Gastrocnemius medialis (tissue), 4 donors: ENCODE data around the gene FABP7. TPM values are rescaled to one million over a fixed set of nuclear protein-coding genes. Genes with fewer than 3 reads are reported as not detected.

Experiments used
- ATAC-seq, 2 donors: fragments of 150-250 bp; one replicate each; pipeline ENCODE4 v1.9.1; 2016
- DNase-seq, 2 donors: peaks; one replicate each; pipeline ENCODE4 v3.0.0-alpha.2; 2019
- H3K27ac ChIP-seq, 4 donors: fragments of 200-600 bp; sonication (generic); 1 replicate in 1 of 4; 2 replicates in 3 of 4; pipeline ENCODE4 v1.5.1; 2016 to 2018; ENCODE audit warnings: mild to moderate bottlenecking in 2 of 4, moderate library complexity in 1 of 4
- H3K27me3 ChIP-seq, 3 donors: fragments of 200-600 bp; sonication (generic) in 2 of 3; 1 replicate in 1 of 3; 2 replicates in 2 of 3; pipeline versions ENCODE4 v1.5.1 to v1.6.0; 2016 to 2019; ENCODE audit warnings: mild to moderate bottlenecking in 1 of 3, moderate library complexity in 1 of 3
- H3K36me3 ChIP-seq, 2 donors: fragments of 200-600 bp; sonication (generic) in 1 of 2; one replicate each; pipeline ENCODE4 v1.5.1; 2017 to 2018
- H3K4me1 ChIP-seq, 2 donors: fragments of 200-600 bp; sonication (generic) in 1 of 2; one replicate each; pipeline ENCODE4 v1.5.1; 2016 to 2017; ENCODE audit warnings: mild to moderate bottlenecking in 2 of 2
- H3K4me3 ChIP-seq, 4 donors: fragments of 200-600 bp; sonication (generic) in 3 of 4; 1 replicate in 1 of 4; 2 replicates in 3 of 4; pipeline ENCODE4 v1.5.1; 2016 to 2019; ENCODE audit warnings: mild to moderate bottlenecking in 2 of 4
- H3K9me3 ChIP-seq, 3 donors: fragments of 200-600 bp; sonication (generic) in 2 of 3; 1 replicate in 1 of 3; 2 replicates in 2 of 3; pipeline ENCODE4 v1.5.1; 2016 to 2019
- CTCF ChIP-seq, 5 experiments: fragments of 450-650 bp in 3 of 5; fragments of 200-600 bp in 2 of 5; sonication (generic) in 2 of 5; IDR thresholded peaks in 4 of 5; conservative IDR thresholded peaks in 1 of 5; 1 replicate in 4 of 5; 2 replicates in 1 of 5; pipeline ENCODE4 v1.5.1; 2016 to 2019; ENCODE audit warnings: antibody characterized with exemption in 5 of 5, mild to moderate bottlenecking in 3 of 5, moderate library complexity in 3 of 5
- POLR2A ChIP-seq, 2 donors: fragments of 450-650 bp; IDR thresholded peaks; one replicate each; pipeline ENCODE4 v1.6.1; 2017; ENCODE audit warnings: antibody characterized with exemption in 2 of 2, mild to moderate bottlenecking in 2 of 2, moderate library complexity in 2 of 2
- in situ Hi-C, 4 donors: fragments of 200-750 bp; cut with MboI; loops; one replicate each; pipeline versions ENCODE4 v1.15.0 to v1.8.0; 2017; ENCODE audit warnings: low sequenced_read_pairs in 4 of 4
- intact Hi-C: fragments of 100-400 bp; cut with DNase I; formaldehyde crosslinking; loops from one replicate; pipeline ENCODE4 v1.15.1; 2023; ENCODE audit warnings: low total_unique reads
- total RNA-seq, 4 donors: library from RNA; depleted of rRNA; stranded (reverse); fragments of >200 nt; gene quantifications; one replicate each; pipeline versions ENCODE4 v1.1.0 to v1.2.3, GENCODE V29; 2016

The FABP7 gene
- total RNA-seq, 4 donors from 2014 or later = 0.51 to 21.0 (median 5.9) TPM

- ATAC-seq = no peak
- TF ChIP-seq CTCF (IDR thresholded peaks at IDR 0.05 in 4 of 5, conservative IDR thresholded peaks at IDR 0.05 in 1 of 5) = no peak
- no peak for TF ChIP-seq POLR2A (IDR thresholded peaks at IDR 0.05)
- Histone ChIP-seq H3K27ac (no peak overlapping the region), H3K4me1 (peaks cover 8 to 23% of the 10 kb centered on the region in 2 donors), H3K9me3 (no peaks in the 10 kb centered on the region), H3K4me3 (no peak overlapping the region), H3K36me3 (no peaks in the 10 kb centered on the region), H3K27me3 (no peaks in the 10 kb centered on the region)
- in situ Hi-C loops = no loop called here
- intact Hi-C loops = no loop called here
- no peak for DNase-seq
Observed at GRCh38 chr6:122783401-122783800, 3.9 kb downstream of the FABP7 start.

- DNase-seq (no peak), ATAC-seq (no peak)
- intact Hi-C loops = loop anchor here (5.0 kb wide), 1 partner anchor 384 kb away; no protein-coding TSS in a partner anchor
- H3K4me3 ChIP-seq = no peak overlapping the region
- H3K27me3 ChIP-seq = no peaks in the 10 kb centered on the region
- in situ Hi-C loops = no loop called here
- no peak overlapping the region for H3K27ac ChIP-seq
- peaks cover 13 to 25% of the 10 kb centered on the region in 2 donors for H3K4me1 ChIP-seq
- no peaks in the 10 kb centered on the region for H3K36me3 ChIP-seq
- H3K9me3 ChIP-seq = no peaks in the 10 kb centered on the region
- TF ChIP-seq CTCF (IDR thresholded peaks at IDR 0.05 in 4 of 5, conservative IDR thresholded peaks at IDR 0.05 in 1 of 5) (no peak), POLR2A (IDR thresholded peaks at IDR 0.05) (no peak)
Observed at GRCh38 chr6:122785891-122786290, 6.4 kb downstream of the FABP7 start.

DNA sequence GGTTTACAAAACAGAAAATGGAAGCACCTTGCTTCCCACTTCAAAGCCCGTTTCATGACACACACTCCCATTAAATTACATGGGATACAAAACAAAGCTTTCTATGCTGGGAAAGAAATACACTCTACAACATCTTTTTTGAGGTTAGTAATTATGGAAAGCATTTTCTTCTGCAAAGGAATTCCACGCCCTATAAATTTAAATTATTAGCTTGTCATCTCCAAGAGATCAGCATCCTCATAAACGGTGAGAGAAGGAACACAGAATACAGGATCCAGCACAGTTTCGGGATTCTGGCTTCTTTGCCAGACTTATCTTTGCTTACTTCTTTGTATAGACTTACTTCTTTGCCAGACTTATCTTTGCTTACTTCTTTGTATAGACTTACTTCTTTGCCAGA, 8.2 kb downstream of the FABP7 start:
- H3K4me1 ChIP-seq = peaks cover 30 to 40% of the 10 kb centered on the region in 2 donors
- ATAC-seq (no peak), DNase-seq (no peak)
- in situ Hi-C loops (no loop called here), intact Hi-C loops (loop anchor here (2.0 to 5.0 kb wide), 3 partner anchors 35 to 385 kb away; no protein-coding TSS in a partner anchor)
- no peaks in the 10 kb centered on the region for H3K27me3 ChIP-seq
- peak overlapping the region; percentile 93 to 98 (median 96) for H3K27ac ChIP-seq
- TF ChIP-seq CTCF (IDR thresholded peaks at IDR 0.05 in 4 of 5, conservative IDR thresholded peaks at IDR 0.05 in 1 of 5) (no peak), POLR2A (IDR thresholded peaks at IDR 0.05) (no peak)
- no peaks in the 10 kb centered on the region for H3K9me3 ChIP-seq
- H3K4me3 ChIP-seq = no peak overlapping the region
- H3K36me3 ChIP-seq = no peaks in the 10 kb centered on the region

DNA sequence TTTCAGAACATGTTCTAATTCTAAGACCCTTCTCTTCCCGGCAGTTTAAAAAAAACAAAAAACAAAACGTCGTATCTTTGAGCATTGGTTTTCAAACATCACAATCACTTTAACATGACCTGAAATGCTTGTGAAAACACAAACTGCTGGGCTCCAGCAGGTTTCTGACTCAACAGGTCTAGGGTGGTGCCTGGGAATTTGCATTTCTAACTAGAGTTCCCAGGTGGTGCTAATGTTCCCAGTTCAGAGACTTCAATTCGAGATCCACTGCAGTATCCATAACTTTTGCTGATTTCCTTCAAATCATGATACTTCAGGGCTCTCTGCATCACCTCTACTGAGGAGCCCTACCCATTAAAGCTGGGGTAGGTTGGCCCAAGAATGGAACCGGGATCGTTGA, 8.7 kb downstream of the FABP7 start:
- Histone ChIP-seq H3K9me3 (no peaks in the 10 kb centered on the region), H3K27ac (peak overlapping the region; percentile 93 to 98 (median 96)), H3K36me3 (no peaks in the 10 kb centered on the region), H3K27me3 (no peaks in the 10 kb centered on the region), H3K4me1 (peaks cover 34 to 45% of the 10 kb centered on the region in 2 donors), H3K4me3 (peak overlapping the region in 1 of 4 donors; percentile 61)
- no peak for DNase-seq
- intact Hi-C loops (loop anchor here (2.0 to 5.0 kb wide), 3 partner anchors 35 to 386 kb away; no protein-coding TSS in a partner anchor), in situ Hi-C loops (no loop called here)
- TF ChIP-seq CTCF (IDR thresholded peaks at IDR 0.05 in 4 of 5, conservative IDR thresholded peaks at IDR 0.05 in 1 of 5) (no peak), POLR2A (IDR thresholded peaks at IDR 0.05) (no peak)
- ATAC-seq = no peak
